PC-9 (cell line): ENCODE measurements around the gene DPM2.

Experiments
- EZH2 ChIP-seq: fragments of 200-600 bp; sonication (generic); IDR thresholded peaks from 2 replicates; pipeline ENCODE4 v1.8.0; 2017; ENCODE audit warnings: antibody characterized with exemption, low read depth
- TF ChIP-seq, protein P1 (sequence below): fragments of 200-600 bp; sonication (generic); conservative IDR thresholded peaks from 2 replicates; pipeline ENCODE4 v1.6.1; 2017; ENCODE audit warnings: mixed run types, antibody characterized with exemption, mild to moderate bottlenecking, moderate library complexity

DNA sequence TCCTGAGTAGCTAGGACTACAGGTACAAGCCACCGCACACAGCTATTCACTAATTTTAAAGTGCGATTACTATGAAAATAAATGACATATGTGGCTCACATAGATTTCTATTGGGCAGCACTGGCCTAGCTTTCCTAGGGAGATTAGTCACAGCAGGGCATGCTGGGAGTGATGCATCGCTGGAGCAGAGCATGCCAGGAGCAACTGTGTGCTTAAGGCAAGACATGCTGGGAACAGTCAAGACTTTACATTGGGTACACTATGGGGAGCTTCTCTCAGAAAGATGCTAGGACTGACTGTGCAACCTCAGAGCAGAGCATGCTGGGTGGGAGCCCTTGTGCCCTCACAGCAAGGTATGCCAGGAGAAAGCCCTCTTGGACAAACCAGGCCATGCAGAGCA, 47.6 kb downstream of the DPM2 start:
- TF ChIP-seq, protein P1, sequence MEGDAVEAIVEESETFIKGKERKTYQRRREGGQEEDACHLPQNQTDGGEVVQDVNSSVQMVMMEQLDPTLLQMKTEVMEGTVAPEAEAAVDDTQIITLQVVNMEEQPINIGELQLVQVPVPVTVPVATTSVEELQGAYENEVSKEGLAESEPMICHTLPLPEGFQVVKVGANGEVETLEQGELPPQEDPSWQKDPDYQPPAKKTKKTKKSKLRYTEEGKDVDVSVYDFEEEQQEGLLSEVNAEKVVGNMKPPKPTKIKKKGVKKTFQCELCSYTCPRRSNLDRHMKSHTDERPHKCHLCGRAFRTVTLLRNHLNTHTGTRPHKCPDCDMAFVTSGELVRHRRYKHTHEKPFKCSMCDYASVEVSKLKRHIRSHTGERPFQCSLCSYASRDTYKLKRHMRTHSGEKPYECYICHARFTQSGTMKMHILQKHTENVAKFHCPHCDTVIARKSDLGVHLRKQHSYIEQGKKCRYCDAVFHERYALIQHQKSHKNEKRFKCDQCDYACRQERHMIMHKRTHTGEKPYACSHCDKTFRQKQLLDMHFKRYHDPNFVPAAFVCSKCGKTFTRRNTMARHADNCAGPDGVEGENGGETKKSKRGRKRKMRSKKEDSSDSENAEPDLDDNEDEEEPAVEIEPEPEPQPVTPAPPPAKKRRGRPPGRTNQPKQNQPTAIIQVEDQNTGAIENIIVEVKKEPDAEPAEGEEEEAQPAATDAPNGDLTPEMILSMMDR, result no peak
- no peak for TF ChIP-seq EZH2
